IMR-90 (cell line): Measurements from ENCODE around the gene PIEZO1. TPM values are rescaled to one million over a fixed set of nuclear protein-coding genes. Genes with fewer than 3 reads are reported as not detected.

ENCODE experiments used
- MAFK ChIP-seq: IDR thresholded peaks from 2 replicates; pipeline ENCODE4 v1.6.1; 2012; ENCODE audit warnings: low read depth, low read length, improper control_type of control experiment
- NFE2L2 ChIP-seq: fragments of 150-350 bp; IDR thresholded peaks from 2 replicates; pipeline ENCODE4 v1.6.1; 2016; ENCODE audit warnings: low read depth, mild to moderate bottlenecking, low read length
- SMC3 ChIP-seq: fragments of 150-350 bp; IDR thresholded peaks from 2 replicates; pipeline ENCODE4 v1.6.1; 2016; ENCODE audit warnings: low read depth, mild to moderate bottlenecking, antibody characterized with exemption, low read length, moderate library complexity
- polyA plus RNA-seq, 3 experiments: library from polyadenylated mRNA; depleted of rRNA; stranded (reverse); fragments of >200 nt; gene quantifications; 2 replicates each; pipeline ENCODE4 v1.2.3, GENCODE V29; 2012; ENCODE audit warnings: low replicate concordance in 1 of 3
- total RNA-seq: library from RNA; depleted of rRNA; stranded (reverse); fragments of >200 nt; gene quantifications from 2 replicates; pipeline ENCODE4 v1.2.3, GENCODE V29; 2012
- TF ChIP-seq, protein P1 (sequence below): fragments of 150-350 bp; IDR thresholded peaks from 2 replicates; pipeline ENCODE4 v1.6.1; 2017; ENCODE audit warnings: mild to moderate bottlenecking, antibody characterized with exemption, low read length, low read depth

The PIEZO1 gene
- total and polyA plus RNA-seq, 2 of the 4 experiments (the other 2 are of a cell fraction) = 36.2 to 372 TPM

DNA sequence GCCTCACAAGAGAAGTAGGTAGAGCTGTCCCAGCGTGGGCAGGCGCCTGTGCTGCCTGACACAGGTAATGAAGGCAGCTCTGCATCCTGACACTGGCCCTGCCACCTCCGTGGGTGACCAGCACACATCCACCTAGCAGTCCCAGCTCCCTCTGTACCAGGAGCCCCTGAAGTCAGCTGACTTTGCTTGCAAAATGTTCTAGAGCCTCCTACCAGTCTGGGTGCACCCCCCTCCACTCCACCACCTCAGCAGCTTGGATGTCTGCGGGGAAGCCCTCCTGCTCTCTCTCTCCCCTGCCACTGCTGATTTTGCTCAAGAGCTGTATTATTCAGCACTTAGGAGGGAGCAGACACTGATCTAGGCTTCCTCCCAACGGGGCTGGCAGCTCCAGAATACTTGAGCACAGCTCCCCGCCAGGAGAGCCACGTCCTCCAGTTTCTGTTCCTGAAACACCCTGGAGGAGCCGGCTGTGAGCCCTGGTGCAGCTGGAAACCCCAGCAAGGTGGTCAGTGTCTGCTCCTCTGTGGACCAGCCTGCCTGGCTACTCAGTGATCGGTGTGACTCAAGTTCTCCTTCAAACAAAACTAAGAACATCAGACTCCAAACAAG lies 79.8 kb downstream of the PIEZO1 start (continued):
- no peak for TF ChIP-seq MAFK
- no peak for TF ChIP-seq NFE2L2
- TF ChIP-seq, protein P1, sequence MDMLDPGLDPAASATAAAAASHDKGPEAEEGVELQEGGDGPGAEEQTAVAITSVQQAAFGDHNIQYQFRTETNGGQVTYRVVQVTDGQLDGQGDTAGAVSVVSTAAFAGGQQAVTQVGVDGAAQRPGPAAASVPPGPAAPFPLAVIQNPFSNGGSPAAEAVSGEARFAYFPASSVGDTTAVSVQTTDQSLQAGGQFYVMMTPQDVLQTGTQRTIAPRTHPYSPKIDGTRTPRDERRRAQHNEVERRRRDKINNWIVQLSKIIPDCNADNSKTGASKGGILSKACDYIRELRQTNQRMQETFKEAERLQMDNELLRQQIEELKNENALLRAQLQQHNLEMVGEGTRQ = no peak
- no peak for TF ChIP-seq SMC3
